Adipose tissue (tissue), 3 donors: ENCODE measurements around the gene ARMH1. TPM values are rescaled to one million over a fixed set of nuclear protein-coding genes. Genes with fewer than 3 reads are reported as not detected.
A peak's percentile ranks its signal among the peaks of the same experiment; 100 is the strongest.

ENCODE experiments used
- H3K27ac ChIP-seq: one replicate; pipeline ENCODE4 v1.5.1; 2013; ENCODE audit warnings: low read depth, low read length
- WGBS, 3 donors: extraction: QIAGEN DNeasy Blood & Tissue Kit; methylation state at CpG; one replicate each; pipeline ENCODE4 v1.1.7; 2013; 5-methylcytosine and 5-hydroxymethylcytosine counted together
- polyA plus RNA-seq, 3 donors: library from polyadenylated mRNA; stranded (reverse); fragments of 200-250 nt; gene quantifications; one replicate each; pipeline ENCODE4 v1.2.3, GENCODE V29; 2013
- donor health status: healthy with polysubstance abuse.
- donor health status: Bipolar disorder and iron deficiency.
- donor health status: healthy.

Gene ARMH1
- polyA plus RNA-seq, 3 donors: 0.56 to 5.1 (median 4.4) TPM

- no peak overlapping the region for H3K27ac ChIP-seq
- 34 to 36% (median 36%) methylated on average over 15 of the region's 15 CpGs for WGBS, 3 donors
These were observed 33.7 kb downstream of the ARMH1 start for GRCh38 chr1:44707959-44708831.

GRCh38 chr1:44713321-44713781 is 38.8 kb downstream of the ARMH1 start:
- WGBS, 3 donors: 44 to 65% (median 48%) methylated on average over 6 of the region's 6 CpGs
- H3K27ac ChIP-seq: no peak overlapping the region

GRCh38 chr1:44714532-44714931 is 40.0 kb downstream of the ARMH1 start:
- no peak overlapping the region for H3K27ac ChIP-seq
- 85 to 89% (median 87%) methylated on average over 7 of the region's 7 CpGs for WGBS, 3 donors

DNA sequence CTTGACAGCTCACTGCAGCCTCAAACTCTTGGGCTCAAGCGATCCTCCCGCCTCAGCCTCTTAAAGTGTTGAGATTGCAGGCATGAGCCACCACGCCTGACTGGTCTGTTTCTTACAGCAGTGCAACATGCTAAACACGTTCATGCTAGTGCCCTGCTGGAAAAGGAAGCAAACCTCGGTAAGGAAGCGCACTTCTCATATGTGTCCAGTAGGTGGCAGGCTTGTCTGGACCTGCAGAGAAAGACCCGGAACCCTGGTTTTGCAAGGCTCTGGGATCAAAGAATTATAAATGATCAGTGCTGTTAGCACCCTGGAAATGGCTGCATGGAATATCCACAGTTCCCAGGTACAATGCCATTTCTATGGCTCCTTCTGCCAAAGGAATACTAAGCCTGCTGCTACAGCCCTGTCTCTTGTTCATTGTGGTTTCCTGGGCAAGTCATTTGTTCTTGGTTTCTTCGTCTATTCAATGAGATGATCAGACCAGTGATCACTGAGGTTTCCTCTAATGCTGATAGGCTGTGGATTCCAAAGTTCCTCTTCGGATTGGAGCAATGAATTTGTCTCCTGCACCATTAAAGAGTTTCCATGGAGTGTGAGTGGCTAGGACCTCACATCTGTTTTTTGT is 40.5 kb downstream of the ARMH1 start:
- no peak overlapping the region for H3K27ac ChIP-seq
- WGBS, 3 donors: 5 to 10% (median 6%) methylated on average over 9 of the region's 9 CpGs

- H3K27ac ChIP-seq: no peak overlapping the region
- WGBS, 3 donors: 83 to 92% (median 89%) methylated on average over 4 of the region's 4 CpGs
These were observed 42.6 kb downstream of the ARMH1 start for GRCh38 chr1:44717156-44717555.

DNA sequence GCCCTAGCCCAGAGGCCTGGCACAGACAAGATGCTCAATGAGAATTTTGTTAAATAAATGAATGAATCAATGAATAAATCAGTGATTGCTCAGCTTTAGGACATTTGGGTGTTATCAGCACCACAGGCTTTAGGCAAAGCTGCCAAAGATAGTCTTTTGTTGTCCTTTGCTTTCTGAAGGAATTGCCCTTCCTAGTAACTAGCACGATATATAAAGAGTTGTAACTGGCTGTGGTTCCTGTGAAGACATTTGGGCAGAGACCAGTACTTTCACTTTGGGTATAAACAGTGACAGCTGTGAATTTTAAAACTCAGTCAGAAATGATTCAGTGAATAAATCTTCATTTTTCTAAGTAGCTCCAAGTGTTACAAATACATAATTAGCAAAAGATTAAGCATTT is 43.1 kb downstream of the ARMH1 start:
- WGBS, 3 donors: 39 to 70% (median 66%) methylated on average over 1 of the region's 1 CpG
- no peak overlapping the region for H3K27ac ChIP-seq

DNA sequence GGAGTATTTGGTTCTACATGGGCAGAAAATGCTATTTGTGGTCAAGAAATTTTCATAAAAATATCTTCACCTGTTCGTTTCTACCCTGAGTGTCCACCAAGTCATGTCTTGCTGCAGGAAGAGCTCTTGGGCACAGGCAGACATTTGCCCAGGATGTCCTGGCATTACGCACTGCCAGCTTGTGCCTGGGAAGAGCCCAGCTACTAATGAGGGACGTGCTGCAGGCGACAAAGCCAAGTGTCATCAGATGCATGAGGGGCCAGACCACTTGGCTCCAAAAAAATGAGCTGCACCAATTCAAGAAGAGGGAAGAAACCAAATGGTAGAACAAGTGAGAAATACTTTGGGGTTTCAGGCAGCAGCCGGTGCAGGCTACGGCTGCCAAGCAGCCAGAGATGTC is 43.6 kb downstream of the ARMH1 start:
- 87 to 89% (median 87%) methylated on average over 6 of the region's 6 CpGs for WGBS, 3 donors
- H3K27ac ChIP-seq: no peak overlapping the region

DNA sequence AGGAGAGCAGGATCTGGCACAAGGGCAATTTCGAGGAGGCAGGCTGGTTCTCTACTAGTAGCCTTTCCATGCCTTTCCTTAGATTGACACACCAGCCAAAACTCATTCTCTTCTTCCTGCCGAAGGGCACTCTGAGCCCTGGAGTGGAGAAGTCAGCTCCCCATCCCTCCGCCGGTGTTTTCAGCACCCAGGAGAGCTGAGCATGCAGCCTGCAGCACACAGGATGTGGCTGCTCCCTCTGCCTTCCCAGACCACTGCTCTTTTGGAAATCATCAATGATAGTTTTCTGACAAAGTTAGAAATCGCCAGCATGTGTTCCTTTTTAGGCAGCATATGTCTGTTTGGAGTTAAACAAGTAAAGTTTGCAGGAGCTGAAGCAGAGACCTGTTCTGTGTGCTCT is 44.8 kb downstream of the ARMH1 start:
- no peak overlapping the region for H3K27ac ChIP-seq
- WGBS, 3 donors: 63 to 71% (median 64%) methylated on average over 5 of the region's 5 CpGs

DNA sequence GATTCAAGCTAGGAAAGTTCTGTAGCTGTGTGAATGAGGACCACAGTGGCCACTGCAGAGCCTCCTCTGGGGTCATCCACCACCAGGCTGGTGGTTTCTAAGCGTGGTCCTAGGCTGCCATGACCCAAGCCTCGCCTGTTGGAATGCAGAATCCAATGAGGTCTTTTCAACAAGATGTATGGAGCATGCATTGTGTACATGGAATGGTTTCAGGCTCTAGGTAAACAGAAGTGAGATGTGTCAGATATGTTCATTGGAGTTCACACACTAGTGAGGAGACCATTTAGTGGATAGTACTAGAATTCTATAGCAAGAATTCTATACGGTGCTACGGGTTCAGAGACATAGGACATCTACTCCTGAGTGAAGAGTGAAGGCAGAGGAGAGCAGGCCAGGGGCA is 45.8 kb downstream of the ARMH1 start:
- H3K27ac ChIP-seq: no peak overlapping the region
- WGBS, 3 donors: 81 to 92% (median 88%) methylated on average over 4 of the region's 4 CpGs

- WGBS, 3 donors: 23 to 33% (median 29%) methylated on average over 14 of the region's 14 CpGs
- no peak overlapping the region for H3K27ac ChIP-seq
These were observed 47.2 kb downstream of the ARMH1 start for GRCh38 chr1:44721485-44722361.

- 51 to 81% (median 55%) methylated on average over 9 of the region's 9 CpGs for WGBS, 3 donors
These were observed 48.5 kb downstream of the ARMH1 start for GRCh38 chr1:44723064-44723463.

DNA sequence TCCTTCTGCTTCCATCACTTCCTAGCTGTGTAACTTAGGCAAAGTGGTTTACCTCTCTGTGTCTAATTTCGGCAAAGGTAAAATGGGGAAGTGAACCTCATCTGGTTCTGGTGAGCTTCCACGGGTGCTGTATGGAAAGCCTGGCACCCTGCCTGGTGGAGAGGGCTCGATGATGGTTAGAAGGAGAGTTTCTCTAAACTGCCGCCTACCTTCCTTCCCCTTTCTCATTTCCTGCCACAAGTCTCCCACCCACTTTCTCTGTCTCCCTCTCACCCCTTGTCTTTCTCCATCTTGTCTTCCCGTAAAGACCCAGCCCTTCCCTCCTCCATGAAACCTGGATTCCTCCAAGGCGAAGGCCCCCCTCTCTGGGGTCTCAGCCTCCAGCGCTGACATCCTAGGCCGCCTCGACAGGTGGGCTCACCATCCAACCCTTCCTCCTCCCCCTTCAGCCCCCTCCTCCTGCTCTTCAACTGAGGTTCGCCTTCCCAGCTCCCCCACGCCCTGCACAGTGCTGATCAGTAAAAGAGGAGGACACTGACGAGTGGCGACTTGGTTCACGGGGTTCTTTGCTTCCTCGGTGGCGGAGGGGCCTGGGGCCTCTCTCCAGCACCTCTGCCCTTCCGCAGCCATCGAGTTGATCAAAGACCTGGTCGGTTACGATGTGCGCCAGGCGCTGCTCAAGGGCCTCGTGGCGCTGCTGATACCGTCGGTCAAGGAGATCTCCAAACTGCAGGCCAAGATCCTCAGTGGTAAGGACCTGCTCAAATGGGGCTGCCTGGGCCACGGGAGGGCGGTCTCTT is 49.2 kb downstream of the ARMH1 start:
- no peak overlapping the region for H3K27ac ChIP-seq
- 59 to 78% (median 66%) methylated on average over 26 to 28 of the region's 28 CpGs for WGBS, 3 donors

More at GRCh38 chr1:44723064-44723463, 48.5 kb downstream of the ARMH1 start:
- no peak overlapping the region for H3K27ac ChIP-seq

GRCh38 chr1:44724296-44724954 is 49.9 kb downstream of the ARMH1 start:
- no peak overlapping the region for H3K27ac ChIP-seq
- WGBS, 3 donors: 75 to 80% (median 75%) methylated on average over 63 to 64 of the region's 64 CpGs

- WGBS, 3 donors: 74 to 77% (median 77%) methylated on average over 27 of the region's 27 CpGs
- no peak overlapping the region for H3K27ac ChIP-seq
These were observed 50.6 kb downstream of the ARMH1 start for GRCh38 chr1:44724955-44725698.

DNA sequence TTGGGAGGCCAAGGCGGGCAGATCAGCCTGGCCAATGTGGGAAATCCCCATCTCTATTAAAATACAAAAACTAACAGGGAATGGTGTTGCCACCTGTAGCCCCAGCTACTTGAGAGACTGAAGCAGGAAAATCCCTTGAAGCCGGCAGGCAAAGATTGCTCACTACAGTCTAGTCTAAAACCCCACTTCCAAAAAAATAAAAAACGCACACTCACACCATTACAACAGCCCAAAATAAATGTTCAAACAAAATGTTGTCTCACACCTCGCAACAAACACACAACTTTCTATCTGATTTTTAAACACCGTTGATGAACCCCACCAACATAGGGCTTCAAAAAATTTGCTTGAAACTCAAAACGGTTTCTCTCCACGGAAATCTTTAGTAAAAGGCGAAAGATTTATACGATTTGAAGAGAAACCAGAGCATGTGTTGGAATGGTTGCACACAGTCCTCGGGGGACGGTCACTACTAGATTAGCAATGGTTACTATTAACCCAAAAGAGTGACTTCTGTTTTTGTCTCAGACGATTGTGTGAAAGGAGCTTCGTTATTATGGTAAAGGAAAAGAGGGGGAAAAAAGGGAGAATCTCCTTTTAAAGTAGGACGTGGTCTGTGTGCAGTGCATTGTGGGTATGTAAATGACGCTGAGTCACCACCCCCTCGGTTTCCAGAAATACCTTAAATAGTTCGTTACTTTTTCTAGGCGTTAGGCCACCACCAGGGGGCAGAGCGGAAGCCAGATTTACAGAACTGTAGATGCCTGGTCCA is 56.4 kb downstream of the ARMH1 start, which contains the start of gene RNU5D-1:
Gene RNU5D-1 (minus strand): TSS at position 430 of the 772 bp plus-strand sequence.
- WGBS, 3 donors: 1% methylated on average over 19 of the region's 19 CpGs
- H3K27ac ChIP-seq: peak within 1 kb of the TSS; percentile 42

DNA sequence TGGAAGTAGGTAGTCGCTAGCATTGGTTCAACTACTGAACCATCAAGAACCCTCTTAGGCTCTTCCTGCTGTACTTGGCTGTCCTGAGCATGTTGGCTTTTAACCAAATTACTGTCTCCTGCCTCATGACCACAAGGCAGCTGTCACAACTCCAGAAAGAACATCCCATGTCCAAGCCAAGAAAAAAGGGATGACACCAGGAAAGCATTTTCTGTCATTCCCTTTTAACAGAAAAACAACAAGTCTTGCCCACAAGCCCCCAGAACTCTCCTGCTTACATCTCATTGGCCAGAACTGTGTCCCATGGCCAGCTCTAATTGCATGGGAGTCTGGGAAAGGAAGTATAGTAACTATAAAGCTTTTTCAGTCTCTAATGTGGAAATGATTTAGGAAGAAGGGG is 58.9 kb downstream of the ARMH1 start:
- 44 to 86% (median 47%) methylated on average over 1 of the region's 1 CpG for WGBS, 3 donors

More for the DNA sequence above, 58.9 kb downstream of the ARMH1 start:
- H3K27ac ChIP-seq: no peak overlapping the region
